Brain microvascular endothelial cell (primary cell): ENCODE measurements around the gene ANKRD40CL.

Source experiments
- DNase-seq: peaks from one replicate; pipeline ENCODE4 v3.0.0-alpha.2; 2020
- H3K27ac ChIP-seq: fragments of 250-450 bp; sonication (Bioruptor Pico); 2 replicates; pipeline ENCODE4 v1.5.1; 2020; ENCODE audit warnings: mild to moderate bottlenecking, moderate library complexity
- H3K27me3 ChIP-seq: fragments of 250-450 bp; sonication (Bioruptor Pico); replicated peaks from 2 replicates; pipeline ENCODE4 v1.5.1; 2020; ENCODE audit warnings: mild to moderate bottlenecking
- H3K36me3 ChIP-seq: fragments of 250-450 bp; sonication (Bioruptor Pico); replicated peaks from 2 replicates; pipeline ENCODE4 v1.5.1; 2020; ENCODE audit warnings: mild to moderate bottlenecking
- H3K4me3 ChIP-seq: 2 replicates; pipeline ENCODE4 v1.5.1; 2011; ENCODE audit warnings: low read depth, mild to moderate bottlenecking, control low read depth, low read length, moderate library complexity
- CTCF ChIP-seq: IDR thresholded peaks from 2 replicates; pipeline ENCODE4 v1.5.1; 2011; ENCODE audit warnings: low read depth, mild to moderate bottlenecking, moderate library complexity, low read length, control low read depth, inconsistent platforms; ENCODE audit errors: missing control alignments
- in situ Hi-C: cut with HindIII; loops from 2 replicates; pipeline ENCODE4 v1.10.0; 2017; ENCODE audit warnings: low sequenced_read_pairs, low pct_ligation_motif_present

Gene ANKRD40CL

GRCh38 chr17:50722746-50723145 is 44.6 kb downstream of the ANKRD40CL start:
- no peak for TF ChIP-seq CTCF
- Histone ChIP-seq H3K27me3 (no peaks in the 10 kb centered on the region), H3K4me3 (no peak overlapping the region), H3K27ac (no peak overlapping the region), H3K36me3 (peaks cover 2% of the 10 kb centered on the region)
- DNase-seq: no peak
- in situ Hi-C loops: no loop called here

DNA sequence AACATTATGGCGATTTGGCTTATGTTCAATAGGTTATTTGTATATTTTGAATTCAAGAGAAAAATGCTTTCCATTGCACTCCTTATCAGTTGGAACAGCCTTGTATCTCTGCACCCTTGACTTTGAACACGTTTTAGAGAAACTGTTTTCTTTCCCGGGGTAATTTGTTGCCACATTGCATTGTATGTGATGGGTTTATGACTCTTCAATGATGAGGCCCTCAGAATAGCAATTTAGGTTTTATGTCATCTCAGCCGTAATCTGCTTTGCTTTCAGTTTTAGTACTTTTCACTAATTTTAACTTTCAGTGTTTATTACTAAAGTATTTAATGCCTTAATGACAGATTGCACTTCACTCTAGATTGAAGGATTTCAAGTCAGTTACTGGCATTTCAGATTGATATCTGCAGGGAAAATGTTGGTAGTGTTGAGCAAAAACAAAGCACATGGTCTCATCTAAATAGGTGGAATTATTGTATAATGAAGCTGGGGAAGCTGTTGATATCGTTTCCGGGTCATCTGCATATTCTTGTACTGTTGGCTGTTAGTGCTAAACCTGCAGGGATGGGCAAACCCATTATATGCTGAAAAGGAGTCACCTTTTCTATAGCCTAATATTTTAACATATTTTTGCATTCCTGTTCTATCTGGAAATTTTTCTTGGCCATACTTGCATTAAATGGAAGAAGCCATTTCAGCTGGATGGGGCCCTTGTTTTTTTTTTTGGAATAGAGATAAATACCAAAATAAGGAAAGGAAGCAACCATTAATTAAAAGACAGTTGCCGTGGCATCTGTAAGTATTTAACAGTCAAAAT is 45.9 kb downstream of the ANKRD40CL start:
- Histone ChIP-seq H3K27me3 (no peaks in the 10 kb centered on the region), H3K36me3 (peaks cover 2% of the 10 kb centered on the region), H3K4me3 (peak overlapping the region; percentile 90), H3K27ac (peak overlapping the region; percentile 15)
- no peak for DNase-seq
- in situ Hi-C loops: no loop called here
- no peak for TF ChIP-seq CTCF

- DNase-seq: no peak
- Histone ChIP-seq H3K27ac (peak overlapping the region; percentile 99), H3K27me3 (no peaks in the 10 kb centered on the region), H3K4me3 (peak overlapping the region; percentile 90), H3K36me3 (peaks cover 2% of the 10 kb centered on the region)
- in situ Hi-C loops: no loop called here
- TF ChIP-seq CTCF: no peak
Observed at GRCh38 chr17:50719924-50720794, 47.2 kb downstream of the ANKRD40CL start.

- peak; percentile 89 for DNase-seq
- peak within 1 kb of the TSS; percentile 90 for H3K4me3 ChIP-seq
- H3K27ac ChIP-seq: peak within 1 kb of the TSS; percentile 99
- TF ChIP-seq CTCF: no peak
- H3K27me3 ChIP-seq: no peaks in the 10 kb centered on the region
- peaks cover 2% of the 10 kb centered on the region for H3K36me3 ChIP-seq
- in situ Hi-C loops: no loop called here
Observed at GRCh38 chr17:50719144-50719923, 48.0 kb downstream of the ANKRD40CL start, which contains the start of gene LUC7L3. Gene LUC7L3, plus strand, starts transcription at chr17:50719603. Its CDS starts 130 bp downstream, at chr17:50719733.

- peaks cover 2% of the 10 kb centered on the region for H3K36me3 ChIP-seq
- no peaks in the 10 kb centered on the region for H3K27me3 ChIP-seq
- no peak for DNase-seq
- no peak for TF ChIP-seq CTCF
- in situ Hi-C loops: no loop called here
- no peak overlapping the region for H3K27ac ChIP-seq
- no peak overlapping the region for H3K4me3 ChIP-seq
Observed at GRCh38 chr17:50715471-50715870, 51.8 kb downstream of the ANKRD40CL start.
